ENCODE results near the gene UBL7. TPM values are rescaled to one million over a fixed set of nuclear protein-coding genes. Genes with fewer than 3 reads are reported as not detected.

UBL7 gene
- total RNA-seq, 8 experiments from 2014 or later: 34.5 to 48.1 (median 43.2) TPM

DNA sequence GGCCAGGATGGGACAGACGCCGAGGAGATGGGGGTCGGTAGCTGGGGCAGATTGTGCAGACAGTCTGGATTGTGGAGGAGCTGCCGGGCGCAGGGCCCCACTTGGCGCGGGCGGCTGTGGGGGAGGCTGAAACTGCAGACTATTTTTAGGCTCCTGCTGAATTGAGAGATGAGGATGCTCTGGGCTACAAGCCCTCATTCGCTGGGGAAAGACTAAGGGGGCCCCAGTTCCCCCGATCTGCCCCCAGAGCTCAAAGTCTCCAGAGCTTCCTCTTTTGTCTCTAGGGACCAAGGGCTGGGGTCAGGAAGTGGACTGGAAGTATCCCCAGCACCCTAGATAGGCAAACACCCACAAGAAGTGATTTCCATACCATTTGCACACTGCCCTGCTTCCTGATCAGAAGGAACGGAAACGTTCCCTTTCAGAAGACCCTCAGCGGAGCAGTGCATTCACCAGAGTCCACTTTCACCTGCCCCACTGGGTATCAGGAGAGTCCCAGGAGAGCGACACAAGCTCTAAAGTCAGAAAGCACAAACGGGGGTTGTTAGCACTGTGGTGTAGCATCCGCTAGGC is 56.9 kb downstream of the UBL7 start:
- H3K27ac ChIP-seq: no peak overlapping the region
- no peak overlapping the region for H3K4me3 ChIP-seq
- no peak for ATAC-seq (replicated peaks in 6 of 8)
- in situ Hi-C loops (cut with MboI; ENCODE audit: low pct_unique_long_range_greater_than_20kb in 2 of 9, low sequenced_read_pairs in 9 of 9, unreplicated experiment in 9 of 9): no loop called here
- H3K4me1 ChIP-seq (replicated peaks in 1 of 2): peaks cover 13 to 19% of the 10 kb centered on the region in 2 donors
- WGBS, 10 experiments: 40 to 100% (median 80%) methylated on average over 1 to 8 of the region's 16 CpGs; no CpG with 5 or more reads in 1 of the 10 experiments

DNA sequence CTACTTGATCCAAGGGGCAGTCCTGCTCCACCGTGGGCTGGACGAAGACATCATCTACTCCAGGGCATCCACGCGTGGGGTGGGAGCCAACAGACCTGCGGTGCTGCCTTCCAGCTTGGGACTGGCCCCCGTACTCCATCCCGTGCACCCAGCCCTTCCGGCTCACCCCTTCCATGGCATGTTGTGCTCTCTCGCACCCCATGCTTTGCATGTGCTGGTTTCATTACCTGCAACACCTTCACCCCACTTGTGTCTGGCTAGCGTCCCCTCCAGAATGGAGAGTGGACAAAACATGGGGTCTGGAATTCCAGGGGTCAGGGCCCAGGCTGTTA is 57.4 kb downstream of the UBL7 start:
- no peak overlapping the region for H3K27ac ChIP-seq
- 100% methylated on average over 1 to 5 of the region's 10 CpGs; no CpG with 5 or more reads in 3 of the 10 experiments for WGBS, 10 experiments
- ATAC-seq (replicated peaks in 6 of 8): no peak
- H3K4me3 ChIP-seq: no peak overlapping the region
- peaks cover 13 to 19% of the 10 kb centered on the region in 2 donors for H3K4me1 ChIP-seq (replicated peaks in 1 of 2)
- in situ Hi-C loops (cut with MboI; ENCODE audit: low pct_unique_long_range_greater_than_20kb in 2 of 9, low sequenced_read_pairs in 9 of 9, unreplicated experiment in 9 of 9): no loop called here

DNA sequence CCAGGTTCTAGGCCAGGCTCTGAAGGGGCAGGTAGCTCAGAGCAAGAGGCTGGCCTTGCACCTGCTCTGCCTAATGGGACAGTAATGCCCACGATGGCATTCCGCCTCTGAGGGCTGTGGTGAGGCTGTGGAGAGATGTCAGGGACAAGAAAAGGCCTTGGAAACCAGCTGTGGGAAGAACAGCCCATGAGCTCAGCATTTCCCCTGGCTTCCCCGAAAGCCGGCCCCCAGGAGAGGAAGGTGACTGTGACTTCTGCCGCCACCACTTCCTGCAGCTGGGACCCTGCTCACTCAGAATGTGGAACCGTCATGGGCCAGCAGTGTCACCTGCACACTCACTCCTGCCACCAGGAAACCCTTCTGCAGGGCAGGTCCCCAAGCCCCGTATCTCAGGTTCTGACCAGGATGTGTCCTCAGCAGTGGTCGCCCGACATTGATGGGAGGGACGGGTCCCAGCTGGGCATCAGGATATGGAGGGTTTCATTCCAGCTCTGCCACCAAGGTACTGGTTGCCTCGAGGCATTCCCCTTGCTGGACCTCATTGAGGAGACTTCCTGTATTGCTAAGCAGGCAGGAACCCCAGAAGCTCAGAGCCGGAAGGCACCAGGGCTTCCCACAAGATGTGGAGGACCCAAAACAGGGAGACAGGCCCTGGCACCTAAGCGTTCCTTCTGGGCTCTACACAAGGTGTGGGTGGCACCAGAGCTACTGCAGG is 57.9 kb downstream of the UBL7 start:
- ATAC-seq (replicated peaks in 6 of 8): no peak
- Histone ChIP-seq H3K4me3 (no peak overlapping the region), H3K4me1 (replicated peaks in 1 of 2) (peaks cover 13 to 18% of the 10 kb centered on the region in 2 donors), H3K27ac (no peak overlapping the region)
- in situ Hi-C loops (cut with MboI; ENCODE audit: low pct_unique_long_range_greater_than_20kb in 2 of 9, low sequenced_read_pairs in 9 of 9, unreplicated experiment in 9 of 9): no loop called here
- 65 to 93% (median 80%) methylated on average over 1 to 9 of the region's 13 CpGs; no CpG with 5 or more reads in 3 of the 10 experiments for WGBS, 10 experiments

DNA sequence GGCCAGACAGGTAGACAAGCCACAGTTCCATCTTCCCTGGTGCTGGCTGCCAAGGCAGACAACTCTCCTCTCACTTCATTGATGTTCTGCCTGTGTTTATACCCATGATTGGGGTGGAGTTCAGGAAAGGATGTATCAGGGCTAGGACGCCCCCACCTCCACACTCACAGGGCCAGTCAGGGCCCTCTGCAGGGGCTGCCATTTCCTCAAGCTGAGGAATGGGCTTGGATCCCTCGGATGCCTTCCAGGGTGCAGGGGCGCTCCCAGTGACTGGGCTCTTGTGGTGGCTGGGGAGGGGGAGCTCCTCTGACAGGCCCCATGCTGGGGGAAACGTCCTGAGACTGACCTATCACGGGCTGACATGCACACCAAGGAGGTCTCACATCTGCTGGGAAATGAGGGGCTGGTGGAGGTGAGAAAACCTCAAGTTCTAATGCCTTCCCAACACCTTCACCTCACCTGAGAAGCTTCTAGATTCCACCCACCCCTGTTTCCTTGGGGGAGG is 58.6 kb downstream of the UBL7 start:
- in situ Hi-C loops (cut with MboI; ENCODE audit: low pct_unique_long_range_greater_than_20kb in 2 of 9, low sequenced_read_pairs in 9 of 9, unreplicated experiment in 9 of 9): no loop called here
- 40 to 100% (median 73%) methylated on average over 1 of the region's 5 CpGs; no CpG with 5 or more reads in 4 of the 10 experiments for WGBS, 10 experiments
- peaks cover 9 to 12% of the 10 kb centered on the region in 2 donors for H3K4me1 ChIP-seq (replicated peaks in 1 of 2)
- ATAC-seq (replicated peaks in 6 of 8): no peak
- no peak overlapping the region for H3K27ac ChIP-seq
- H3K4me3 ChIP-seq: no peak overlapping the region

DNA sequence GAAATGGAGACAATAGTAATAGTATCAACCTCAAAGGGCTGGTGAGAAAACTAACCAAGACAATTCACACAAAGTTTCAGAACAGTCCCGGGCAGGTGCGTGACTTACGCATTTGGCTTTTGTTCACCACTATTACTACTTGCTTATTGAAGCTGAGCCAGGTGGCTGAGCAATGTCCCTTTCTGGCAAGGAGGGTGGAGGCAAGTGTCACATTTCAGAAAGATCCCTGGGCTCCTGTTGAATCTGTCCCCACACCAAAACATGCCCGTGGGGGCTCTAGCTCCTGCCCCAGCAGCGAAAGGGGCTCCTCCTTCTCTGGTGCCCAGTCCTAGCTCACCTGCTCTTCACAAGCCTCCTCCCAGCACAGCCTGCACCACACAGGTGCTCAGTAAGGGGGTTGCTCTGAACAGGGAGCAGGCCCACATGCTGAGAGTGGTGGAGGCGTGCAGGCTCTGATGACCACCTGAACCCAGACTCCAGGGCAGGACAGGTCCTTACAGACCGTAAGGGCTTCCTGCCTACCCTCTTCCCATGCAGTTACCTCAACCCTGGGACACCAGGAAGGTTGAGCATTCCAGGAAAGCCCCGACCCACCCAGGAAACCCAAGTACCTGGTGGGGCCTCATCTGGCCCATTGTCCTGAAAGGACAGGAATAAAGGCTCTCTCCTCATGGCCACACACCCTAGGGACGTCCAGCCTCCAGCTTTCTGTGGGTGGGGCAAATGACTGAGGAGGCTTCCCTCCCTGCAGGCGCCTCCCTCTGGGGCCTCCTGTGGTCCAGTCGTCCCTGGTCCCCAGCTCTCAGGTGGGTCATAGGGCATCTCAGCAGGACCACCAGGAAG is 59.8 kb downstream of the UBL7 start:
- in situ Hi-C loops (cut with MboI; ENCODE audit: low pct_unique_long_range_greater_than_20kb in 2 of 9, low sequenced_read_pairs in 9 of 9, unreplicated experiment in 9 of 9): no loop called here
- ATAC-seq (replicated peaks in 6 of 8): peak in 2 of 8 experiments; percentile 70 to 72

DNA sequence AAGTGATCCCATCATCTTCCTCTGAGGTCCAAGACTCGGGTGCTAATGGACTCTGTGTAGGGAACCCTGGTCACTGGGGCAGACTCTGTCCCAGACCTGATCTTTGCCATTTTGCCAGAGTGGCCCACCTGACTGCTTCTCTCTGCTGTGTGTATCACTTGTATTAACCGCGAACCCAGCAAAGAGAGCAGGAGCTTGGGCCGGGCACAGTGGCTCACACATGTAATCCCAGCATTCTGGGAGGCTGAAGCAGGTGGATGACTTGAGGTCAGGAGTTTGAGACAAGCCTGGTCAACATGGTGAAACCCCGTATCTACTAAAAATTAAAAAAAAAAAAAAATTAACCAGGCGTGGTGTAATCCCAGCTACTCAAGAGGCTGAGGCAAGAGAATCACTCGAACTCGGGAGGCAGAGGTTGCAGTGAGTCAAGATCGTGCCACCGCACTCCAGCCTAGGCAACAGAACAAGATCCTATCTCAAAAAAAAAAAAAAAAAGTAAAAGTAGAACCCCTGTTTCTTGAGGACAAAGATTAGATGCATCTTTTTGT is 60.6 kb downstream of the UBL7 start:
- Histone ChIP-seq H3K27ac (no peak overlapping the region), H3K4me1 (replicated peaks in 1 of 2) (peaks cover 0 to 2% of the 10 kb centered on the region in 2 donors), H3K4me3 (no peak overlapping the region)
- in situ Hi-C loops (cut with MboI; ENCODE audit: low pct_unique_long_range_greater_than_20kb in 2 of 9, low sequenced_read_pairs in 9 of 9, unreplicated experiment in 9 of 9): no loop called here
- 4 to 100% (median 58%) methylated on average over 1 to 10 of the region's 10 CpGs; no CpG with 5 or more reads in 3 of the 10 experiments for WGBS, 10 experiments
- ATAC-seq (replicated peaks in 6 of 8): no peak

More for the DNA sequence above, 59.8 kb downstream of the UBL7 start:
- H3K4me3 ChIP-seq: no peak overlapping the region
- peaks cover 0 to 2% of the 10 kb centered on the region in 2 donors for H3K4me1 ChIP-seq (replicated peaks in 1 of 2)
- H3K27ac ChIP-seq: no peak overlapping the region
- WGBS, 10 experiments: 20 to 100% (median 91%) methylated on average over 1 to 3 of the region's 11 CpGs; no CpG with 5 or more reads in 4 of the 10 experiments

DNA sequence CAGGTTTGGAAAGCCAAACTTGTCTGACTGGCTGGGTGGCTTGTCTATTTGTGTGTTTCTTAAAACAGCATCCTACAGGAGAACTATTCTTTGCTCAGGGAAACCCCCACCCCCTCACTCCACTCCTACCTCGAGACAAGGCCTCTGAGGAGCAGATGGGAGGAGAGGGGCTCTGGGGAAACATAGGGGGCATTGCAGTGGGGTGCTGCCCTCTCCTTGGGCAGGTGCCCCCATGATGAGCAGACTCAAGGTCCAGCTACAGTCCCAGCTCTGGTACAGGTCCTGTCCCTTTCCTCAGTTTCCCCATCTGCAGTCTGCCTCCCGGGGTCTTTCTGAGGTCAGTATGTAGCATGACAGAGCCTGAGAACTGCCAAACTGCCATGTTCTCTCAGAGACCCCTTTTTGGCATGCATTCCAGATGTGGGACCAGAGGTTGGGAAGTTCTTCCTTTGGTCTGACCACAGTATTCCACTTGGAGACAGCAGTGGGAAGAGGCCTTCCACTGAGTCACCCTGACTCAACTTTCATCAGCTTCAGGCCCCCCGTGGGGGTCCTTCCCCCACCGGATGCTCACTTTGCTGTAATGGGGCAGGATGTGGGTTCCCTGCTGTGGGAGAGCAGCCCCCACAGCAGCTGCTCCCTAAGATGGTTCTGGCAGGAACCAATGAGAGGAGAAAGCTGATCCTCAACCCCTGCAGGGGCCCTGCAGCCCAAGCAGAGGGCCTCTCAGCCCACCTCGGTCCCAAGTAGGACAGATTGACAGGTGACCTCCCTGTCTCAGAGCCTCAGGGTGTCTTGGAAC is 61.2 kb downstream of the UBL7 start:
- in situ Hi-C loops (cut with MboI; ENCODE audit: low pct_unique_long_range_greater_than_20kb in 2 of 9, low sequenced_read_pairs in 9 of 9, unreplicated experiment in 9 of 9): loop anchor here in 4 of 9 experiments (25.0 kb wide), 2 partner anchors 363 to 538 kb away; partner anchors contain the start of gene COX5A (in 1 of the 4)
- Histone ChIP-seq H3K4me1 (replicated peaks in 1 of 2) (peaks cover 0 to 2% of the 10 kb centered on the region in 2 donors), H3K4me3 (no peak overlapping the region), H3K27ac (no peak overlapping the region)
- ATAC-seq (replicated peaks in 6 of 8): no peak
- WGBS, 10 experiments: 0 to 63% (median 11%) methylated on average over 1 to 4 of the region's 5 CpGs; no CpG with 5 or more reads in 5 of the 10 experiments

DNA sequence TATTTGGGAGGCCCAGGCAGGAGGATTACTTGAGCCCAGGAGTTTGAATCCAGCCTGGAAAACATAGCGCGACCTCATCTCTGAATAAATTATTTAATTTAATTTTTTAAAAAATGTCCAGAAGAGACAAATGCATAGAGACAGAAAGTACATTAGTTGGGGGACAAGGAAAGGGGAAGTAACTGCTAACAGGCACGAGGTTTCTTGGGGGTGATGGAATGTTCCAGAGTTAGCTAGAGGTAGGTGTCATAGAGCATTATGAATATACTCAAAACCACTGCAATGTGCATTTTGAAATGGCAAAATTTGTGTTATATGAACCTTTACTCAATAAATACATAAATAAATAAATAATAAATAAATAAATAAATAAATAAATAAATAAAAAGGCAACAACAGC is 61.9 kb downstream of the UBL7 start:
- no peak for ATAC-seq (replicated peaks in 6 of 8)
- in situ Hi-C loops (cut with MboI; ENCODE audit: low pct_unique_long_range_greater_than_20kb in 2 of 9, low sequenced_read_pairs in 9 of 9, unreplicated experiment in 9 of 9): loop anchor here in 4 of 9 experiments (25.0 kb wide), 2 partner anchors 363 to 538 kb away; partner anchors contain the start of gene COX5A (in 1 of the 4)
- peaks cover 0 to under 1% of the 10 kb centered on the region in 2 donors for H3K4me1 ChIP-seq (replicated peaks in 1 of 2)
- no peak overlapping the region for H3K27ac ChIP-seq
- WGBS, 10 experiments: 50 to 100% (median 92%) methylated on average over 1 to 3 of the region's 3 CpGs; no CpG with 5 or more reads in 2 of the 10 experiments
- H3K4me3 ChIP-seq: no peak overlapping the region

DNA sequence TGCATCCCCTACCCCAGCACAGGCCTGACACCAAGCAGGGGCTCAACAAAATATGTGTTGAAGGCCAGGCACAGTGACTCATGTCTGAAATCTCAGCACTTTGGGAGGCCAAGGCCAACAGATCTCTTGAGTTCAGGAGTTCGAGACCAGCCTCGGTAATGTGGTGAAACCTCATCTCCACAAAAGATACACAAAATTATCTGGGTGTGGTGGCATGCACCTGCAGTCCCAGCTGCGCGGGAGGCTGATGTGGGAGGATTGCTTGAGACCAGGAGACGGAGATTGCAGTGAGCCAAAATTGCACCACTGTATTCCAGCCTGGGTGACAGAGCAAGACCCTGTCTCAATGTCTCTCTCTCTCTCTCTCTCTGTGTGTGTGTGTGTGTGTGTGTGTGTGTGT is 62.8 kb downstream of the UBL7 start:
- H3K4me1 ChIP-seq (replicated peaks in 1 of 2): no peaks in the 10 kb centered on the region
- no peak overlapping the region for H3K4me3 ChIP-seq
- in situ Hi-C loops (cut with MboI; ENCODE audit: low pct_unique_long_range_greater_than_20kb in 2 of 9, low sequenced_read_pairs in 9 of 9, unreplicated experiment in 9 of 9): loop anchor here in 4 of 9 experiments (25.0 kb wide), 2 partner anchors 364 to 539 kb away; partner anchors contain the start of gene COX5A (in 1 of the 4)
- no peak overlapping the region for H3K27ac ChIP-seq
- 40 to 100% (median 100%) methylated on average over 1 to 4 of the region's 5 CpGs; no CpG with 5 or more reads in 3 of the 10 experiments for WGBS, 10 experiments
- no peak for ATAC-seq (replicated peaks in 6 of 8)

DNA sequence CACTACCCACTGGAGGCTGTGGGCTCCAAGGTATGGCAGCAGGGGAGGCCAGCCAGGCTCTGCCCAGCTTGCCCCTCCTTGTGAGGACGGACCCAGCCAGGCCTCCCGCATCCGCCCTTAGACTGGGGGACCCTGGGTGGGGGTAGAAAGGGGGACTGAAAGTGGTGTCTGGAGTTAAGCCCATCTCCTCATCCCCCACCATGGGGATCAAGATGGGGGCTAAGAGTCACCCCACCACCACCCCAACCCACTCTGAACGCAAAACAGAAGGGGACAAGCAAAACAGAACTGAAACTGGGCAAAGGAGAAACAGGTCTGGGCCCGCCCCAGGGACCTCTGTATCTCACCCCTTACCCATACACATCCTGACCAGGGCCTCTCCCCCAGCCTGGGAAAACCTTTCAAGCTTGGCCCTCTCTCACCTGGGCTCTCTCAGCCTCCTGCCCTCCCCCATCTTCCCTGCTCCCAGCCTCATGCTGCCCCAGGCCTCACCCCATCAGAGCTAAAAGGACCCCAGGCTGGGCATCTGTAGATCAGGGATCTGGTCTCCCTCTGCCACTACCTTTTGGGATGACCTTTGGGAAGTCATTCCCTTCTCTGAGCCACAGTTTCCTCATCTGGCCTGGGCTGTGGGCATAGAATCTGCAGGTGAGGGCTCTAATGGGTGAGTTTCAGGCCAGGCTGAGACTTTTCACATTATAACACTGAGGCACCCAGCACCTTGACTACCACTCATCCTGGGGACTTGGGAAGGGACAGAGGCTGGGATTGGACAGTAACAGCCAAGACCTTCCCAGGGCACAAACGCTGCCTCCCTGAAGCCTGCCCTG is 63.5 kb downstream of the UBL7 start:
- no peak for ATAC-seq (replicated peaks in 6 of 8)
- in situ Hi-C loops (cut with MboI; ENCODE audit: low pct_unique_long_range_greater_than_20kb in 2 of 9, low sequenced_read_pairs in 9 of 9, unreplicated experiment in 9 of 9): loop anchor here in 4 of 9 experiments (25.0 kb wide), 2 partner anchors 365 to 540 kb away; partner anchors contain the start of gene COX5A (in 1 of the 4)
- Histone ChIP-seq H3K27ac (no peak overlapping the region), H3K4me3 (no peak overlapping the region), H3K4me1 (replicated peaks in 1 of 2) (peaks cover 7% of the 10 kb centered on the region in 2 donors)
- 83 to 100% methylated on average over 1 of the region's 6 CpGs; no CpG with 5 or more reads in 8 of the 10 experiments for WGBS, 10 experiments
